Measurements from ENCODE around the gene FXYD6. TPM values are rescaled to one million over a fixed set of nuclear protein-coding genes. Genes with fewer than 3 reads are reported as not detected.
A peak's percentile ranks its signal among the peaks of the same experiment; 100 is the strongest.
"Not testable (repeated sequence)": the region's sequence is repeated elsewhere in the genome, so short reads cannot be mapped to it uniquely, and the experiment has no call there.

FXYD6 gene
- total RNA-seq, 1 experiment from 2014 or later: not detected

DNA sequence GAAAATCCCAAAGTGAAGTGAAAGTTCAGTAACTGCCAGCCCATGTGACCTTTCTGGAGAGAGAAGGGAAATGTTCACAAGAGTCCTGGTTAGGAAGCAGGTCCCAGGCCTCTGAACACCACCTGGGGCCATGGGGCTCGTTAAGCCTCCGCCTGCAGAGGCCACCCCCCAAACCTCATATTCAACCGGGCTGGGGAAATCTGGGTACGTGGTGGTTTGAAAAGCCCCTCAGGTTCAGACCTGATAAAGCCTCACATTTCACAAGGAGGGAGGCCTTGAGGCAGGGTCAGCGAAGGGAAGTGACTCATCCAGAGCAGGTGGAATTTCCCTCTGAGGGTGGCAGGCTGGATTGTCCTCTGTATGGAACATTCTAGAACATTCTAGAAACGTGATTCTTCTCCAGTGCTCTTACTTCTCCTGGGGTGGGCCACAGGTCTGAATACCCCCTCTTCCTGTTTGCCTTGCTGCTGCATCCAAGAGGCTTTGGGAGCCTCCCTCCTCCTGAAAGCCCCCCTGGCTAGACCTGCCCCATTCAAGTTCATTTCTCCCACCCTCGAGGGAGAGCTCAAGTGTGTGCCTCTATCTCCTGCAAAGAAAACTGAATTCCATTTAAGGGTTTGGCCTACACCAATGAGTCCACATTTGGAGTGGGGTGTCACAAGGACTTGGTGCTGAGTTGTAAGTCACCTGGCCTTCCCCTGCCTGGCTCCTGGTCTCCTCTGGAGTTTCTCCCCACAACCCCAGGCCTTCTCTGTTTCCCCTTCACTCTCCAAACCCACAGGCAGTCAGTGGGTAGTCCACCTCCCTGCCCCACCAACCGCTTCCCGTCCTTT, 58.2 kb downstream of the FXYD6 start:
- DNase-seq (ENCODE audit: low spot score): no peak

DNA sequence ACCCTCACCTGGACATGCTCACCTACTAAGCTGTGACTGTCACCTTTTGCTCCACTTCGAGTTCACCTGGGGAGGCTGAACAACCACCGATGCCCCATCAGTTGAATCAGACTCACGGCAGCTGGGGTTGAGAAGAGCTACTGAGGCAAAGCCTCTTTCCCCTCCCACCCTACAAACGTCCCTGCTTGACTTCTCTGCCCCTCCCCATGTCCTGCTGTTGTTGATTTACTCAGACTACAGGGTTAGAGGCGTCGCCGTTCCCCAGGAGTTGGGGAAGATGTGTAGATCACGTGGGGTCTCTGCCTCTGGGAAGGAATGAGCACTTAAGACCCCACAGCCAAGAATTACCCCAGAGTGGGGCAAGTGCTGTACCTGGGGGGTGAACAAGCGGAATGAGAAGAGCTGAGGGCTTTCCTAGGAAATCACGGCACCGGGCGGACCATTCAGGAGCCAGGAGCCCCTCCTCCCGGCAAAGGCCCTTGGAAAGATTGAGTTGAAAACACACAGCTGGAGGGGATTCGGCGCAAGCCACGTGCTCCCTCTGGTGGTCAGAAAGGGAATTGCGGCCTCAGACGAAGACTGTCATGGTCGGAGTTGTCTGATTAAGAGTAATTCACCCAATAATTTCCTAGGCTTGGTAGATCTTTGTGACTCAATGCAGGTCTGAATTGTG, 59.0 kb downstream of the FXYD6 start:
- DNase-seq (ENCODE audit: low spot score): peak; percentile 88

DNA sequence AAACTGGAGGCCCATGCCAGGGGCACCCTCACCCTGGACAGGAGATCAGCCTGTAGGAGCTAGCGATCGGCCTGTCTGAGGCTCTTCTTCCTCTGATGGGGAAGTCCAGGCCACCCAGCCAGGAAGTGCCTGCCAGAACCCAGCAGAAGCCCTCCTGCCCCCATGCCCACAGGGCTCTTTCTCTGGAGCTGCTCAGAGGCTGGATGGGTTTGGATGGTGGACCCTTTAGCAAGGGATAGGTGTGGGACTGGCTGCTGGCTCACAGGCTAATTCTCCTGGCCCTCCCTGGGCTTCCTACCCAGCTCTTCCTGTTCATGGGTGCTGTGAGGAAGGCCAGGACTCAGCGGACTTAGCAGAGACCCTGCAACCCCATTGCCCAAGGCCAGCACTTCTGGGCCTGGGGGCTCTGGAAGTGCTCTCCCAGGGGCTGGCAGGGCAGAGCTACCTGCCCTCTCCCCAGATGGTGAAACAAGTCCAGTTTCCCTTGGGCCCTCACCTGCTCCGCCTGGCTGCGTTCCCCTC, 59.6 kb downstream of the FXYD6 start:
- no peak for DNase-seq (ENCODE audit: low spot score)

DNA sequence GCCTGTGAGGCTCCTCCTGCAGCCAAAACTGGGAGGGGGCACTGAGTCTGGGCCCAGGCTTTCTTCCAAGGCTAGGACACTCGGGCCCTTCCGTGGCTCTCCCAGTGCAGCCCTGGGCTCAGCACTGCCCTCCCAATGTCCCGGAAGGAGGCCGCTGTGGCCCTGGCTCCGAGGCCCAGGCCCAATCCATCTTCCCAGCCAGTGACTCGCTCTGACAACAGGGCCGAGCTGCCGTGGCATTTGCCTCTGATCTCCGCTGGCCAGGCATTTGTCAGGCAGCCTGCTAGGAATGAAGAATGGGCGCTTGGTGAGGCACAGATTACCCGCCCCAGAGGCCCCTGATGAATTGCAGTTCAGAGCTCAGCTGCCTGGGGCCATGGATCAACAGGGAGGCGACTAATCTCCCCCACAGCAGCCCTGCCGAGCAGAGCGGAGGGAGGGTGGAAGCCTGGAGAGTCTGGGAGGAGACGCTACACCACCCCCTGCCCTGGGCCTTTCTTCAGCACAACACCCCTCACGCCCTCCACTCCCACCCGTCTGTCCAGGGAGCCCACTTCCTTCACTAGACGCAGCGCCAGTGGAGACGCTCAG, 60.2 kb downstream of the FXYD6 start:
- peak; percentile 68 for DNase-seq (ENCODE audit: low spot score)

DNA sequence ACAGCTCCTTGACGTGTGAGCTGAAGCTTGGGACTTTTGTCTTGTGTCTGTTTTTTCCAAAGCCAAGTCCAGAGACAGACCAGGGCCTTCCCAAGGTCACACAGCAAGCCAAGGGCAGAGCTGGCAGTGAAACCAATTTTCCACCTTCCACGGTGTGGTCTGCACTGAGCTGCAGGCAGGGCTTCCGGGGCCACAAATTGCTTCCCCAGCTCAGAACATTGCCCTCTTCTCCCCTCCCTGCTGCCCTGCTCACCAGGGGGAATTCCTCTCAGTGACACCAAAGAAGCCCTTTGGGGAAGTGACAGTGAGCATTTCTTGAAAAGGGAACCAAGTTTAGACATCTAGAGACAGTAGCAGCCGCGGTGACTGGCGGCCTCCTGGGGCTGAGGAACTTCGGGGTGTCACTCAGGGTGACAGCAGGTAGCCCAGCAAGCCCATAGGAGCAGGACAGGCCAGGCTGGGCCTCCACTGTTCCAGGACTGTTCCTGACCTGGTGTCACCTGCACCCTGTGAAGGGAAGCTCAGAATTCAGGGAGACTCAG, 61.1 kb downstream of the FXYD6 start:
- DNase-seq (ENCODE audit: low spot score): peak; percentile 22

DNA sequence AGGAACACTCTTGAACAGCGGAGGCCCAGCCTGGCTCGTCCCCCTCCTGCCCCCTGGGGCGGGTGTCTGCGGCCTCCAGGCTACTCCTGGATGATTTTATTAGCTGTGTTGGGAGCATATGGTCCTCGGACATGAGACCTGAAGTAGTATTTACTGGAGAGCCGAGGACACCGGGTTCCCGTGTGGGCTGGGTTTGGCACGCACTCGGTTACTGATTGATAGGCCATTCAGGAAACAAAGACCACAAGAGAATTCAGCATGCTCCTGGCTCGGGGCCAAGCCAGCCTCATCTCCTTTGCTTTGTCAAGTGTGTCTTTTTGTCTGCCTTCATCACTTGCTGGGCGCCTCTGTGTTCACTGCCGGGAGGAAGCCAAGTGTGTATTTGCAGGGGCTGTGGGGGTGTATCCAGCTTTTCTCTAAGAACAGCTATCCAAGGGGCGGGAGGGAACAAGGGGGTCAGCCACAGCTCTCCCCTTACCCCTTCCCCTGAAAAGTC, 61.6 kb downstream of the FXYD6 start:
- peak; percentile 89 for DNase-seq (ENCODE audit: low spot score)

DNA sequence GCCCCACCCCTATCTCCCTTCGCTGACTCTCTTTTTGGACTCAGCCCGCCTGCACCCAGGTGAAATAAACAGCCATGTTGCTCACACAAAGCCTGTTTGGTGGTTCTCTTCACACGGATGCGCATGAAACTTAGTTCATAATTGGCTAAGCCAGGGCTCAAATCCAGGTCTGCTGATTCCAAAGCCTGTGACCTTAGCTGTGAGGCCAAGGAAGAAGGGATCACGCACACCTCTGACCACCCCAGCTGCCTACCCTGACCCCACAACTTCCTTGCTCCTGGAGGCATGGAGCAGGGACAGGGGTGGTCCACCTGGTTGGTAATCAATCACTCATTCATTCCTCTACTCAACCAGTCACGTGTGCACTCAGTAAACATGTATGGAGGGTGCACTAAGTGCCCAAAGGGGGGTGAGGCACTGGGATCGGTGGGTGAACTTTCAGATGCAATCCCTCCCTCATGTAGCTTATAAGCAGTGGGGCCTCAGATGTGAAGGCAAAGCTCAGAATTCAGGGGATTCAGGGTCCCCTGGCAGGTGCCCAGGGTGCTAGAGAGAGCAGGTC, 62.2 kb downstream of the FXYD6 start:
- DNase-seq (ENCODE audit: low spot score): peak; percentile 51

DNA sequence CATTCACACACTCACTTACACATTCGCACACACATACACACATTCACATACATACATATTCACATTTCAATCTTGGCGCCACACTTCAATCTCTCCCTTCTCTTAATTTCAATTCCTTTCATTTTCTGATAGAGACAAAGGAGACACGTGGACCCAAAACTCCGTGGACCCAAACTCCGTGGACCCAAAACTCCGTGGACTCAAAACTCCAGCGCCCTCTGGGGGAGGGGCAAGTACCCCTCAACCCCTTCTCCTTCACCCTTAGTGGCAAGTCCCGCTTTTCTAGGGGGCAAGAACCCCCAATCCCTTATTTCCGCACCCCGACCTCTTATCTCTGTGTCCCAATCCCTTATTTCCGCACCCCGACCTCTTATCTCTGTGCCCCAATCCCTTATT, 66.4 kb downstream of the FXYD6 start:
- DNase-seq (ENCODE audit: low spot score): not testable (repeated sequence)

DNA sequence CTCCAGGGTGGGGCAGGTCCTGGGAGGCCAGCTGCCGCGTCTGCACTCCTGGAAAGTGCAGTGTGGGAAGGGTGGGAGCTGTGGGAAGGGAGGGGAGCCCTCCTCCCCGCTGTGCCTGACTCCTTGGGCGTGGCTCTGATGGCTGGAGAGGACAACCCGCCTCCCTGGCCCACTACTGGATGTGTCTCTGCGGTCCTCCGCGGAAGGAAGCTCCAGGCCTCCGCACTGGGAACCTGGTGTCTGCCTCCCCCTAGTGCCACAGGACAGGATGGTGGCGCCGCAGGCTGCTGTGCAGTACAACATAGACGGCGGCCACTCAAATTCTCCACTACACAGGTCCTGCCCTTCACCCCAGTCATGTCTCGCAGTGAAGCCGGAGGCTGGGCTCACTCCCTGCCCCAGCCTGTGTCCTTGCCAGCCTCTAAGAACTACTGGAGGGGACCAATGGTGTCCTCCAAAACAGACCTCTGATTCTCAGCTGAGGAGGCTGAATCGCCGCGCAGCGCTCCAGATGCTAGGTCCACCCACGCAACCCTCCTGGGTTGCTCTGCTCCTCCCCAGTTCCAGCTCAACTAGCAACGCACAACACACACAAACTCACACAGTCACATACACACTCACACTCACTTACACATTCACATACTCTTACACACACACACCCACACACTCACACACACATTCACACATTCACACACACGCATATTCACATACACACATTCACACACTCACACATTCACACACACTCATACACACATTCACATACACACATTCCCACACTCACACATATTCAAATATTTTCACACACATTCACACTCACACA, 67.0 kb downstream of the FXYD6 start:
- DNase-seq (ENCODE audit: low spot score): peak; percentile 80

DNA sequence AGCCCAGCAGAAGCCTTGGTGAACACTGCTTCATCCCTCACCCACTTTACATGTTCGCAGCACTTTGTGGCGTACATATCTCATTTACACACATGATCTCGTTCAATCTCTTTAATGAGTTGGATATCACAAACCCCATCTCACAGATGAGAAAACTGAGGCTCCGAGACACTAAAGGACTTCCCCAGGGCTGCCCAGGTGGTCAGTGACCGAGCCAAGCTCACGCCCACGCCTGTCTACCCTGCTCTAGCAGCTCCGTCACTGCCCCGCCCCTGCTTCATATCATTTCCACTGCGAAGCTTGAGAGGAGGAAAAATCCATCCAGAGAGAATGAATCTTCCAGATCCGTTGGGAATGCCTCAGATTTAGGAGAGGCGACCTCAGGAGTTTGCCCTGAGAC, 67.7 kb downstream of the FXYD6 start:
- DNase-seq (ENCODE audit: low spot score): peak; percentile 29

DNA sequence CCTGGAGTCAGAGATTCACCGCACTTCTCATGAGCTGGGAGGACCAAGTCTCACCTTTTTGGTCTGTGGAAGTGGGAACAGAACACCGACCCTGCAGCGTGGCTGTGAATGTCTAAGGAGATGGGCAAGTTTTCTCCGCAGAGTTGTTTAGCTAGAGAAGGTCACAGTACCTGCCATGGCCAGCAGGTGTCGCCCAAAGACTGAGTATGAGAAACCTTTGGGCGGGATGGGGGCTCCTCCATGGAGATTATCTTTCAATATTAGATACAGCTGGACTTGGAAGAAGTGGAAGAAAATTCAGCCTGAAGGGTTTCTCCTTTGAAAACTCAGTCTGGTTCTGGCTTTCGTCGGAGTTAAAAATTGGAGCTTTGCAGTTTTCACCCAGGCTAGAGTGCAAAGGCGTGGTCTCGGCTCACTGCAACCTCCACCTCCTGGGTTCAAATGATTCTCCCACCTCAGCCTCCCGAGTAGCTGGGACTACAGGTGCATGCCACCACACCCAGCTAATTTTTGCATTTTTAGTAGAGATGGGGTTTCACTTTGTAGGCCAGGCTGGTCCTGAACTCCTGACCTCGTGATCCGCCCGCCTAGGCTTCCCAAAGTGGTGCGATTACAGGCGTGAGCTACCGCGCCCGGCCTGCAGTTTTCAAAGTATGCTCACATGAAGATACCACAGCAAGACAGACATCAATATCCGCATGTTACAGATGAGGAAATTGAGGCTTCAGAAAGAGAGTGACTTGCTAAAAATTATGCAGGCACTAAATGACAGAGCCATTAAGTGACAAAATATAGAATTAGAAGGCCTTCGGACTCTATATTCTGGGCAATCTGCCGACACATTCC, 68.8 kb downstream of the FXYD6 start:
- peak; percentile 84 for DNase-seq (ENCODE audit: low spot score)

DNA sequence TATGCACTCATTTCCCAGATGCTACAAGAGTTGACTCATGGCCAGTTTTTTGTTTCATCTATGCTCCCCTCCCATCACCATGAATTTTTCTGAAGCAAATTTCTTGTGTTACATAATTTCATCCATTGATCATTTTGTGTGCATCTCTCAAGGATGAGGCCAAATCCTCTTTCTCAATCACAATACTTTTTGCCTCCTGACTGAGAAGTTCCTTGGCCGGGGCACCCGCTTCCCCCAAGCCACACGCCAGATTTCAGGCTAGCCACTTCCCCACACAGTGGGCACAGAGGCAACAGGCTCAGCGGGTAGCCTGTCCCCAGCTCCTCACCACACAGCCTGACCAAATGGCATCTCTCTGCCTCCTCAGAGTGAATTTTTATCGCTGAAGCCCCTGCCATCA, 69.6 kb downstream of the FXYD6 start:
- no peak for DNase-seq (ENCODE audit: low spot score)

DNA sequence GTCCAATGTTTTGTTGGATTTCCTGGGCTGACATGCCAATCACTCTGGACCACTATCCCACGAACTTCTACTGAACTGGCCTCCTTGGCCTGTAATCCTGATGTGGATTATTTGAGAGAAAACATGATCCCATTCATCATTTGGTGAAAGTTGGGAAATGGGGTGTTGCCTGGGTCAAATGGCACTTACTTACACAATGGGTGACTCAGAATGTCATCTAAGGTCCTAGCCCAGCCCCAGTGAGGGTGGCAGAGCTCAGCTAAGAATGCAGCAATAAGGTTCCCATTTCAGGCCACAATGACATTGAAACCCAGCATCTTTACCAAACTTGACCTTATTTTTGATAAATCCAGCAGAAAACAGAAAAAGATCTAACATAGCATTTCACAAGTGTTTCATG, 71.4 kb downstream of the FXYD6 start:
- no peak for DNase-seq (ENCODE audit: low spot score)

DNA sequence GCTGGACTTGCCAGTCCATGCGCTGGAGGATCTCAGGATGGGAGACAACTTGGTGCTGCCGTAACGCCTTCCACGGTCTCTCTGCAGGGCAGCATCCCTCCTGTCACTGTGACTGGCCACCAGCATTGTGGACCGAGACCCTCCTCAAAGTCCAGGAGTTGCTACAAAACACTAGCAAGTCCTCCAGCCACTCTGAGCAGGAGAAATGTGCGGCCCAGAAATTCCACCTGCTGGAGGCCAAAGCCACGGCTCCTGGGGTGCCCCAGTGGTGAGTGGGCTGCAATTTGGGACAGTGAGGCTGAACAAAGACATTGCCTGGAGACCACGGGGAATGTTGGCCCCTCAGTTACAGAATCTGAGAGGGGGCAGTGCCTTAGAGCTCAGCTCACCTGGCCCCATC, 72.6 kb downstream of the FXYD6 start:
- DNase-seq (ENCODE audit: low spot score): no peak

DNA sequence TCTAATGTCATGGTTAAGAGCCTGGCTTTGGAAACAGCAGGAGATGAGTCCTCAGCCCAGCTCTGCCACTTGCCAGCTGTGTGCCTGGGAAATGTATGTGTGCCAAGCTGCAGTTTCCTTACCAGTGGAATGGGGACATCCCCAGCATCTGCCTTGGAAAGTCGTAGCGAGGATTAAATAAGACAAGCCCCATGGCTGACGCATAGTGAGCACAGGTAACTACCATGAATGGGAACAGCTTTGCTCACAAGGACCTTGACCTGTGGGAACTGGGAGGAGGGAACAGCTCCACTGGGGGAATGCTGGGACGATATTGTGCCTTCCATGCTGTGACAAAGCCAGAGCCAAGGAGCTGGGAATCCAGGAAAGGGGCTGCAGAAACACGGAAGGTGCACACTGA, 76.8 kb downstream of the FXYD6 start:
- no peak for DNase-seq (ENCODE audit: low spot score)

DNA sequence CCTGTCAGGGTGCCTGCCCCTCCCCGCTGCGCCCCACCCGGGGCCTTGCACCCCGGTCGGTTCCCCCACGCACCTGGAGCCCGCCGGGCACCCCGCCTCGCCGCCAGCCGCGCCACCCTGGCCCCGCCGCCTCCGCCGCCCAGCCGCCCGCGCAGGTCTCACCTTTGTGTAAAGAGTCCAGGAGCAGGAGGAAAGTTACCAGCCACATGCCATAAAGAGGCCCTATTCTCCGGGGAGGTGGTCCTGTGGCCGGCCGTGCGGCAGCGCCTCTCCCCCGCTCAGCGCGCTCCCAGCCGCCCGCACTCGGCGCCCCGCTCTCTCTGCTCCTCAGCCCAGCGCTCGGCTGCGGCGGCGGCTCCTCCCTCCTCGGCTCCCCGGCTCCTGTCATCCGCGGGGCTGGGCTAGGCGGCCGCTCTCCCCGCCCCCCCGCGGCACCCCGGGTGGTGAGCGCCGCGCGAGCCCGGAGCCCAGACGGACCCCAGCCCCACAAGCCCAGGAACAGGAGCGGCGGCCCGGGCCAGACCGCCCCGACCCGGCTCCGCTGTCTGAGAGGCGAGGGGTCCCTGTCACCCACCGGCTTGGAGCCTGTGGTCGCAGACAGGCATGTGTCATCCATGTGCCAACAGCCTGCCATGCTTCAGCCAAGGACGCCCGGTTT, 79.5 kb downstream of the FXYD6 start, which contains the start of gene DSCAML1:
Gene DSCAML1 (minus strand): TSS at position 345 of the 658 bp plus-strand sequence. CDS start 137 bp downstream, at position 208.
- no peak for DNase-seq (ENCODE audit: low spot score)

DNA sequence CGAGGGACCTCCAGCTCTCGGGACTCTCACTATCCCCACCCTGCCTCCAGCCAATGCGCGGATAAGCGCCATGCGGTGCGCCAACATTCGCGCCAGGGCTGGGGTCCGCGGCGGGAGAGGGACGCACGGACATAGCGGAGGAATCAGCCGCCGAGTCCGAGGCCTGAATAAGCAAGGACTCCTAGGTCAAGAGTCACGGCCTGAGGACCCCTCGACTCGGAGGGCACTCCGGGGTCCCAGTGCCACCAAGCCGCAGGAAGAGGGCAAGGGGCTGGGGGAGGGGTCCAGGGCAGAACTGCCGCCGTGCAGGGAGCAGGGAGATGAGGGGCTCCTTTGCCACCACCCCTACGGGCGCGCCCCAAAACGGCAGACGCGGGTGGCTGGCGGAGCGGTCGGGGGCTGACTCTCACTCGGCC, 80.0 kb downstream of the FXYD6 start:
- DNase-seq (ENCODE audit: low spot score): no peak

DNA sequence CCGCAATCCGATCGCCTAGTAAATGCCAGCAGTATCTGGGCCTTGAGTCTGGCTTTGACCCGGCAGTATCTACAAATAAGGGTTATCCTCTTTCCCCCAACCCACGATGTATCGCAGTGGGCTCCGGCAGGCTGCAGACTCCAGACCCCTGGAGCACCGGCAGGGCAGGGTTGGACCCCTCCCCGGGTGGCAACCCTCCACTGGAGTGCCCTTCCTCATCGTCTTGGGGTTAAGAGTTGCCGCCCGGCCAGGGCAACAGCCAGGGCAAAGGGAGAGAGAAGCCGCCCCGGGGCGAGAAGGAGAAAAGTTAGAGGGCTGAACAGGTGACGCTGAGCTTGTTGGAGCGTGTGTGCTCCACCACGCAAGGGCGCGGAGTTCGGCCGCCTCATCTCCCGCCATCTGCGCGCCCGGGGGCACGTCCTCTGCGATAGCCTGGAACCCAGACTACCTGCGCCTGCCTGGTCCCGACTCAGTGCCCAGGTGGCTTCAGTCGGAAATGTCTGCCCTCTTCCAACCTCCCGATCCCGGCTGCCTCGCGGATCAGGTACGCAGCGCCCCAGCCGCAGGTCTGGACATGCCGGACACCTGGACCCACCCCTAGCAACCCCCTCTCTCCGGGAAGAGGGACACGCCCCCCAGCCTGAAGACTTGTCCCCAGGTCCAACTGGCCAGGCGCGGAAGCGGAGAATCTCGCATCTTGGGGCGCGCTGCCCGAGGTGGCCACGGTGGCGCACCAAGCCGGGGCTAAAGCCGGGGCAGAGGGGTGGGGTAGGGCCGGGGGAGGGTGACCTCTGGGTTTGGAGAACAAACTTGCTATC, 80.6 kb downstream of the FXYD6 start:
- DNase-seq (ENCODE audit: low spot score): no peak

All from HT-29 (cell line).